H9 (cell line): ENCODE data around the gene OGFR. TPM values are rescaled to one million over a fixed set of nuclear protein-coding genes. Genes with fewer than 3 reads are reported as not detected.

Experiments
- DNase-seq: peaks from one replicate; pipeline ENCODE4 v3.0.0-alpha.2; 2017
- H2AFZ ChIP-seq: one replicate; pipeline ENCODE4 v1.6.1; 2013; ENCODE audit warnings: mild to moderate bottlenecking, low read length, control low read depth, moderate library complexity
- H2AK5ac ChIP-seq: 2 replicates; pipeline ENCODE4 v1.6.1; 2013; ENCODE audit warnings: low read length, control low read depth, mixed read lengths; ENCODE audit not compliant: insufficient read length
- H2BK120ac ChIP-seq: one replicate; pipeline ENCODE4 v1.6.1; 2013; ENCODE audit warnings: low read depth, mild to moderate bottlenecking, low read length, control low read depth, inconsistent platforms; ENCODE audit not compliant: poor library complexity, severe bottlenecking
- H2BK12ac ChIP-seq: 2 replicates; pipeline ENCODE4 v1.6.1; 2013; ENCODE audit warnings: low read length, control low read depth, mixed read lengths, low read depth; ENCODE audit not compliant: insufficient read length
- H2BK15ac ChIP-seq: 2 replicates; pipeline ENCODE4 v1.6.1; 2013; ENCODE audit warnings: low read depth, low read length, control low read depth
- H2BK20ac ChIP-seq: one replicate; pipeline ENCODE4 v1.6.1; 2013; ENCODE audit warnings: low read depth, mild to moderate bottlenecking, low read length, control low read depth, inconsistent platforms; ENCODE audit not compliant: poor library complexity, severe bottlenecking
- H2BK5ac ChIP-seq: 2 replicates; pipeline ENCODE4 v1.6.1; 2013; ENCODE audit warnings: low read length, control low read depth, mixed read lengths; ENCODE audit not compliant: insufficient read length
- H3K14ac ChIP-seq: 2 replicates; pipeline ENCODE4 v1.6.1; 2013; ENCODE audit warnings: low read length, control low read depth; ENCODE audit not compliant: insufficient read depth
- H3K18ac ChIP-seq: 2 replicates; pipeline ENCODE4 v1.6.1; 2013; ENCODE audit warnings: low read depth, mild to moderate bottlenecking, mixed read lengths, low read length, control low read depth; ENCODE audit not compliant: insufficient read length
- H3K23ac ChIP-seq: 2 replicates; pipeline ENCODE4 v1.6.1; 2013; ENCODE audit warnings: low read length, control low read depth, mixed read lengths, low read depth; ENCODE audit not compliant: insufficient read length
- H3K23me2 ChIP-seq: 2 replicates; pipeline ENCODE4 v1.6.1; 2013; ENCODE audit warnings: low read depth, mild to moderate bottlenecking, mixed read lengths, low read length, control low read depth; ENCODE audit not compliant: insufficient read length, poor library complexity, severe bottlenecking
- H3K27ac ChIP-seq: 2 replicates; pipeline ENCODE4 v1.5.1; 2013; ENCODE audit warnings: low read length, control low read depth, mixed read lengths, low read depth; ENCODE audit not compliant: insufficient read length
- H3K27me3 ChIP-seq: 2 replicates; pipeline ENCODE4 v1.6.1; 2013; ENCODE audit warnings: low read length, control low read depth, inconsistent platforms; ENCODE audit not compliant: insufficient read depth
- H3K4ac ChIP-seq: 2 replicates; pipeline ENCODE4 v1.6.1; 2013; ENCODE audit warnings: low read depth, mild to moderate bottlenecking, control low read depth, inconsistent platforms, low read length, moderate library complexity
- H3K4me1 ChIP-seq: 2 replicates; pipeline ENCODE4 v1.6.1; 2013; ENCODE audit warnings: low read length, control low read depth, inconsistent platforms; ENCODE audit not compliant: insufficient read depth
- H3K4me2 ChIP-seq: 2 replicates; pipeline ENCODE4 v1.6.1; 2013; ENCODE audit warnings: low read length, control low read depth, mixed read lengths; ENCODE audit not compliant: insufficient read length, insufficient read depth
- H3K56ac ChIP-seq: 2 replicates; pipeline ENCODE4 v1.6.1; 2013; ENCODE audit warnings: low read depth, mild to moderate bottlenecking, mixed read lengths, low read length, control low read depth; ENCODE audit not compliant: insufficient read length
- H3K79me1 ChIP-seq: 2 replicates; pipeline ENCODE4 v1.6.1; 2013; ENCODE audit warnings: low read depth, mild to moderate bottlenecking, moderate library complexity, low read length, control low read depth, inconsistent platforms; ENCODE audit not compliant: insufficient read depth, poor library complexity, severe bottlenecking
- H3K79me2 ChIP-seq: 2 replicates; pipeline ENCODE4 v1.6.1; 2013; ENCODE audit warnings: low read length, control low read depth, inconsistent platforms; ENCODE audit not compliant: insufficient read depth
- H3K9ac ChIP-seq: 2 replicates; pipeline ENCODE4 v1.6.1; 2013; ENCODE audit warnings: low read length, control low read depth, mixed read lengths; ENCODE audit not compliant: insufficient read length; ENCODE audit errors: extremely low read depth
- H3K9me3 ChIP-seq: one replicate; pipeline ENCODE4 v1.6.1; 2013; ENCODE audit warnings: low read depth, low read length, inconsistent platforms; ENCODE audit not compliant: control insufficient read depth
- H3T11ph ChIP-seq: one replicate; pipeline ENCODE4 v1.6.1; 2013; ENCODE audit warnings: mild to moderate bottlenecking, low read length, control low read depth, inconsistent platforms
- H4K20me1 ChIP-seq: one replicate; pipeline ENCODE4 v1.6.1; 2013; ENCODE audit not compliant: control insufficient read depth, insufficient read length, insufficient read depth
- H4K5ac ChIP-seq: 2 replicates; pipeline ENCODE4 v1.6.1; 2013; ENCODE audit warnings: low read depth, mild to moderate bottlenecking, mixed read lengths, low read length, control low read depth; ENCODE audit not compliant: insufficient read length
- H4K8ac ChIP-seq: replicated peaks from 2 replicates; pipeline ENCODE4 v1.6.1; 2013; ENCODE audit warnings: low read length, control low read depth, mixed read lengths, low read depth; ENCODE audit not compliant: insufficient read length
- H4K91ac ChIP-seq: 2 replicates; pipeline ENCODE4 v1.6.1; 2013; ENCODE audit warnings: low read depth, mild to moderate bottlenecking, moderate library complexity, mixed read lengths, low read length, control low read depth; ENCODE audit not compliant: insufficient read length
- H3K27ac Mint-ChIP-seq, 3 experiments: 2 replicates in 2 of 3; 3 replicates in 1 of 3; pipeline ENCODE4 v1.8.0; 2020 to 2021; ENCODE audit warnings: mixed read lengths in 3 of 3, mild to moderate bottlenecking in 1 of 3, moderate library complexity in 1 of 3
- H3K27me3 Mint-ChIP-seq: 2 replicates; pipeline ENCODE4 v1.8.0; 2021; ENCODE audit warnings: low read depth, mild to moderate bottlenecking, moderate library complexity, mixed read lengths
- H3K36me3 Mint-ChIP-seq, 3 experiments: 2 replicates in 2 of 3; 3 replicates in 1 of 3; pipeline ENCODE4 v1.8.0; 2020 to 2021; ENCODE audit warnings: low read depth in 3 of 3, mixed read lengths in 3 of 3; ENCODE audit not compliant: insufficient read depth in 1 of 3
- H3K4me1 Mint-ChIP-seq, 2 experiments: 2 replicates each; pipeline ENCODE4 v1.8.0; 2020; ENCODE audit warnings: mixed read lengths in 2 of 2
- H3K4me3 Mint-ChIP-seq, 2 experiments: 2 replicates in 1 of 2; 3 replicates in 1 of 2; pipeline ENCODE4 v1.8.0; 2020 to 2021; ENCODE audit warnings: mild to moderate bottlenecking in 2 of 2, mixed read lengths in 2 of 2, moderate library complexity in 1 of 2
- H3K9me3 Mint-ChIP-seq, 2 experiments: 2 replicates in 1 of 2; 3 replicates in 1 of 2; pipeline ENCODE4 v1.8.0; 2020; ENCODE audit warnings: mild to moderate bottlenecking in 2 of 2, mixed read lengths in 2 of 2, moderate library complexity in 1 of 2
- WGBS: extraction: QIAGEN DNeasy Blood & Tissue Kit; methylation state at CpG from one replicate; pipeline ENCODE4 v1.1.7; 2013; ENCODE audit warnings: missing lambda C conversion rate, low lambda C conversion rate, mixed read lengths; ENCODE audit not compliant: insufficient read length; ENCODE audit errors: extremely low coverage; 5-methylcytosine and 5-hydroxymethylcytosine counted together
- total RNA-seq: library from RNA; stranded (reverse); gene quantifications from 2 replicates; pipeline ENCODE4 v1.2.1, GENCODE V29; 2021
- TF ChIP-seq, protein P1 (sequence below): fragments of 200-600 bp; sonication (generic); conservative IDR thresholded peaks from 3 replicates; pipeline ENCODE4 v1.8.0; 2021; ENCODE audit warnings: antibody characterized with exemption, mild to moderate bottlenecking

OGFR gene
- total RNA-seq, 1 experiment from 2014 or later: 33.1 TPM

DNA sequence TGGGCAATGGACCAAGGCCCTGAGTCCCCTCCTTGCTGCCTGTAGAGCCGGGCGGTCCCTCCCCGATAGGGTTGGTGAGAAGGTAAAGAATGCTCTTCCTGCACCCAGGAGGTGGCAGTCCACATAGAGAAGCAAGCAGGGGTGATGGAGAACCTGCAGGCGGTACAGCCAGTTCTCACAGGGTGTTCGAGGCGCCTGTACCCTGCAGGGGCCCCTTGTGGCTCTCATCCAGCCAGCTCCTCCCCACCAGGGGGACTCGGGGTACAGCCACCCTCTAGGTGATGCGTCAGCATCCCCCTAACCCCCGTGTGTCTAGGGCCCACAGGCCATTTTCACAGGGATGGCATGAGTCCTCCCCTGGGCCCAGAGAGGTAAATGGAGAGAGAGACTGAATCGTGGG, 7.1 kb downstream of the OGFR start:
- no peak overlapping the region for H3K4me2 ChIP-seq
- H3K4me3 Mint-ChIP-seq: no peak overlapping the region
- H3K4ac ChIP-seq: no peak overlapping the region
- H3K9me3 Mint-ChIP-seq: no peaks in the 10 kb centered on the region
- H3K27ac Mint-ChIP-seq: peak overlapping the region in 1 of 3 experiments; percentile 70; a peak in 1 of 7 replicates
- no peak overlapping the region for H2BK15ac ChIP-seq
- H3K23me2 ChIP-seq: peaks cover 12% of the 10 kb centered on the region
- no peak overlapping the region for H2BK20ac ChIP-seq
- no peak overlapping the region for H2BK120ac ChIP-seq
- H3T11ph ChIP-seq: no peak overlapping the region
- no CpG with 5 or more reads among the region's 10 CpGs for WGBS
- no peak overlapping the region for H3K56ac ChIP-seq
- no peak overlapping the region for H2BK12ac ChIP-seq
- H3K18ac ChIP-seq: no peak overlapping the region
- H3K27me3 ChIP-seq: no peaks in the 10 kb centered on the region
- H4K20me1 ChIP-seq: no peaks in the 10 kb centered on the region
- H3K9me3 ChIP-seq: no peaks in the 10 kb centered on the region
- no peak for DNase-seq
- H3K79me1 ChIP-seq: no peaks in the 10 kb centered on the region
- peaks cover 13 to 14% of the 10 kb centered on the region in 2 experiments for H3K4me1 Mint-ChIP-seq
- H2AK5ac ChIP-seq: no peak overlapping the region
- H3K36me3 Mint-ChIP-seq: peaks cover 1 to 28% (median 27%) of the 10 kb centered on the region in 3 experiments; a peak in 6 of 7 replicates
- no peaks in the 10 kb centered on the region; the same call in 1 of the 2 replicates for H3K4me1 ChIP-seq
- no peaks in the 10 kb centered on the region for H3K79me2 ChIP-seq
- H3K27ac ChIP-seq: no peak overlapping the region
- no peak overlapping the region for H4K8ac ChIP-seq
- TF ChIP-seq, protein P1, sequence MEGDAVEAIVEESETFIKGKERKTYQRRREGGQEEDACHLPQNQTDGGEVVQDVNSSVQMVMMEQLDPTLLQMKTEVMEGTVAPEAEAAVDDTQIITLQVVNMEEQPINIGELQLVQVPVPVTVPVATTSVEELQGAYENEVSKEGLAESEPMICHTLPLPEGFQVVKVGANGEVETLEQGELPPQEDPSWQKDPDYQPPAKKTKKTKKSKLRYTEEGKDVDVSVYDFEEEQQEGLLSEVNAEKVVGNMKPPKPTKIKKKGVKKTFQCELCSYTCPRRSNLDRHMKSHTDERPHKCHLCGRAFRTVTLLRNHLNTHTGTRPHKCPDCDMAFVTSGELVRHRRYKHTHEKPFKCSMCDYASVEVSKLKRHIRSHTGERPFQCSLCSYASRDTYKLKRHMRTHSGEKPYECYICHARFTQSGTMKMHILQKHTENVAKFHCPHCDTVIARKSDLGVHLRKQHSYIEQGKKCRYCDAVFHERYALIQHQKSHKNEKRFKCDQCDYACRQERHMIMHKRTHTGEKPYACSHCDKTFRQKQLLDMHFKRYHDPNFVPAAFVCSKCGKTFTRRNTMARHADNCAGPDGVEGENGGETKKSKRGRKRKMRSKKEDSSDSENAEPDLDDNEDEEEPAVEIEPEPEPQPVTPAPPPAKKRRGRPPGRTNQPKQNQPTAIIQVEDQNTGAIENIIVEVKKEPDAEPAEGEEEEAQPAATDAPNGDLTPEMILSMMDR: no peak
- no peak overlapping the region for H2AFZ ChIP-seq
- no peak overlapping the region for H2BK5ac ChIP-seq
- no peak overlapping the region for H4K5ac ChIP-seq
- peaks cover 5% of the 10 kb centered on the region for H3K27me3 Mint-ChIP-seq
- no peak overlapping the region for H3K9ac ChIP-seq
- H3K23ac ChIP-seq: no peak overlapping the region
- no peak overlapping the region for H3K14ac ChIP-seq
- H4K91ac ChIP-seq: no peak overlapping the region
